ENCODE data around the gene LRRK2.

DNA sequence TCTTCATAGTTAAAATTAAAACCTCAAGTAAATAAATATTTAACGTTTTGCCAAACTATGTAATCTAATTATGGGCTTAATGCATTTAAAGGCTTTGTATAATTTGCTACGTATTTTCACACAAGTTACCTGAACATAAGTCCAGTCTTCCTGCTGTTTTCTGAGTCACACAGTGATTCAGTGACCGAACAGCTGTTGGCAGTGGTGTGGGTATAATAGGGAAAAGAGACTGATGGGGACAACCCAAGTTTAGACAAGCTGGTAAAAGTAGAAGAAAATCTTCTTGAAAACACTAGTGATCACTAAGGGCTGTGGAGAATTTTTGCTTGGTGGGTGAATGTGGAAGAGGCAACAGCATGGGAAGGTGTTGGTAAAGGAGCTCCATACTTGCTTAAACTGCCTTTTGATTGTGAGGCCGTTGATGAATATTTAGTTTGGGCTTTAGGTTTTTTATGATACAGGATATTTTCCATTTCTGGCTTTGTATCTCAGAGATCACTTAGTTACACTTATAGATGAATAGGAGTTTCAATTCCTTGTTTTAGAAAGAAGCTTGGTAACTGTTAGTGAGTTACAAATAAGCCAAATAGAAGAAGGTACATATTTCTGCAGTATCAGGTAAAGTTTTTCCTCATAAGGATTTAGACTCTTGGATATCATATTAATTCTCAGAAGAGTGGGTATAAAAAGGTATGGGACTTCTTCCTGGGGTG lies 23.9 kb downstream of the LRRK2 start:
- TF ChIP-seq, protein P1, sequence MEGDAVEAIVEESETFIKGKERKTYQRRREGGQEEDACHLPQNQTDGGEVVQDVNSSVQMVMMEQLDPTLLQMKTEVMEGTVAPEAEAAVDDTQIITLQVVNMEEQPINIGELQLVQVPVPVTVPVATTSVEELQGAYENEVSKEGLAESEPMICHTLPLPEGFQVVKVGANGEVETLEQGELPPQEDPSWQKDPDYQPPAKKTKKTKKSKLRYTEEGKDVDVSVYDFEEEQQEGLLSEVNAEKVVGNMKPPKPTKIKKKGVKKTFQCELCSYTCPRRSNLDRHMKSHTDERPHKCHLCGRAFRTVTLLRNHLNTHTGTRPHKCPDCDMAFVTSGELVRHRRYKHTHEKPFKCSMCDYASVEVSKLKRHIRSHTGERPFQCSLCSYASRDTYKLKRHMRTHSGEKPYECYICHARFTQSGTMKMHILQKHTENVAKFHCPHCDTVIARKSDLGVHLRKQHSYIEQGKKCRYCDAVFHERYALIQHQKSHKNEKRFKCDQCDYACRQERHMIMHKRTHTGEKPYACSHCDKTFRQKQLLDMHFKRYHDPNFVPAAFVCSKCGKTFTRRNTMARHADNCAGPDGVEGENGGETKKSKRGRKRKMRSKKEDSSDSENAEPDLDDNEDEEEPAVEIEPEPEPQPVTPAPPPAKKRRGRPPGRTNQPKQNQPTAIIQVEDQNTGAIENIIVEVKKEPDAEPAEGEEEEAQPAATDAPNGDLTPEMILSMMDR (optimal IDR thresholded peaks at IDR 0.05 in 1 of 3, IDR thresholded peaks at IDR 0.05 in 1 of 3, conservative IDR thresholded peaks at IDR 0.05 in 1 of 3; ENCODE audit: extremely low read depth in 1 of 3, insufficient read depth in 2 of 3, low read length in 3 of 3): no peak
- TF ChIP-seq EZH2 (IDR thresholded peaks at IDR 0.05; ENCODE audit: low read length): no peak

Data from keratinocyte (primary cell).